ENCODE results near the gene RABAC1. TPM values are rescaled to one million over a fixed set of nuclear protein-coding genes. Genes with fewer than 3 reads are reported as not detected.

The RABAC1 gene
- total RNA-seq, 1 experiment from 2014 or later: 66.3 TPM

DNA sequence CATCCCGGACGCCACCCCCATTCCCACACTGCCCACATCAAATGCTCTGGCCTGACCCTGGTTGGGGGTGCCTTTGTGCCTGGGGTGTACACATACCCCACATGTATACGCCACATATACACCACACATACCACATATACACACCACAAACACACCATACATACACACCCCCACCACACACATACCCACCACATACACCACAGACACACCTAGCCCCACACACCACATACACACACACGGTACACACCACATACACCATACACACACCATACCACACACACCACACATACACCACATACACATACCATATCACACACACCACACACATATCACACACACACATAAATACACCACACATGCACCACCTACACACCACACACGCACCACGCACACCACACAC, 41.0 kb downstream of the RABAC1 start:
- Histone ChIP-seq H3K27me3 (ENCODE audit: insufficient read depth, low read length) (no peaks in the 10 kb centered on the region; the same call in 1 of the 2 replicates), H2AFZ (ENCODE audit: low read depth, low read length, poor library complexity, severe bottlenecking) (no peak overlapping the region), H4K20me1 (ENCODE audit: insufficient read depth) (no peaks in the 10 kb centered on the region), H3K9ac (ENCODE audit: low read length) (no peak overlapping the region), H3K4me3 (replicated peaks in 1 of 2; ENCODE audit: low read depth in 1 of 2, low read length in 2 of 2) (no peak overlapping the region), H3K9me2 (ENCODE audit: insufficient read depth) (no peaks in the 10 kb centered on the region), H3K9me3 (ENCODE audit: control insufficient read depth in 1 of 2, insufficient read depth in 1 of 2, low read depth in 1 of 2, low read length in 2 of 2) (no peaks in the 10 kb centered on the region), H3K27ac (ENCODE audit: low read depth, low read length) (no peak overlapping the region), H3K79me2 (ENCODE audit: insufficient read depth, low read length) (no peaks in the 10 kb centered on the region), H3K4me1 (ENCODE audit: control insufficient read depth in 1 of 2, insufficient read depth in 2 of 2, low read length in 2 of 2) (no peaks in the 10 kb centered on the region), H3K36me3 (ENCODE audit: control insufficient read depth in 1 of 2, insufficient read depth in 2 of 2, low read length in 2 of 2) (no peaks in the 10 kb centered on the region), H3K4me2 (ENCODE audit: low read length) (no peak overlapping the region)
- RAD21 ChIA-PET (ENCODE audit: low non-redundant PET in 1 of 2, low total read pairs in 2 of 2, uncharacterized antibody in 2 of 2, unreplicated experiment in 2 of 2): no interaction called here
- BruUV-seq (replicated peaks): no TSS peak
- TF ChIP-seq, protein P1, sequence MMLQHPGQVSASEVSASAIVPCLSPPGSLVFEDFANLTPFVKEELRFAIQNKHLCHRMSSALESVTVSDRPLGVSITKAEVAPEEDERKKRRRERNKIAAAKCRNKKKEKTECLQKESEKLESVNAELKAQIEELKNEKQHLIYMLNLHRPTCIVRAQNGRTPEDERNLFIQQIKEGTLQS (IDR thresholded peaks at IDR 0.05): no peak
- no peak for TF ChIP-seq YY1 (IDR thresholded peaks at IDR 0.05; ENCODE audit: extremely low read depth, insufficient replicate concordance, low read depth, low read length)
- TF ChIP-seq MAX (IDR thresholded peaks at IDR 0.05): no peak
- TF ChIP-seq POLR2A (IDR thresholded peaks at IDR 0.05; ENCODE audit: borderline replicate concordance, extremely low read depth, insufficient read depth, insufficient read length): no peak
- TF ChIP-seq CTCF (IDR thresholded peaks at IDR 0.05 in 2 of 3, conservative IDR thresholded peaks at IDR 0.05 in 1 of 3; ENCODE audit: borderline replicate concordance in 1 of 3, insufficient read depth in 1 of 3, low read depth in 2 of 3, low read length in 2 of 3): no peak
- no peak for TF ChIP-seq RAD21 (IDR thresholded peaks at IDR 0.05; ENCODE audit: low read depth)
- TF ChIP-seq, protein P2, sequence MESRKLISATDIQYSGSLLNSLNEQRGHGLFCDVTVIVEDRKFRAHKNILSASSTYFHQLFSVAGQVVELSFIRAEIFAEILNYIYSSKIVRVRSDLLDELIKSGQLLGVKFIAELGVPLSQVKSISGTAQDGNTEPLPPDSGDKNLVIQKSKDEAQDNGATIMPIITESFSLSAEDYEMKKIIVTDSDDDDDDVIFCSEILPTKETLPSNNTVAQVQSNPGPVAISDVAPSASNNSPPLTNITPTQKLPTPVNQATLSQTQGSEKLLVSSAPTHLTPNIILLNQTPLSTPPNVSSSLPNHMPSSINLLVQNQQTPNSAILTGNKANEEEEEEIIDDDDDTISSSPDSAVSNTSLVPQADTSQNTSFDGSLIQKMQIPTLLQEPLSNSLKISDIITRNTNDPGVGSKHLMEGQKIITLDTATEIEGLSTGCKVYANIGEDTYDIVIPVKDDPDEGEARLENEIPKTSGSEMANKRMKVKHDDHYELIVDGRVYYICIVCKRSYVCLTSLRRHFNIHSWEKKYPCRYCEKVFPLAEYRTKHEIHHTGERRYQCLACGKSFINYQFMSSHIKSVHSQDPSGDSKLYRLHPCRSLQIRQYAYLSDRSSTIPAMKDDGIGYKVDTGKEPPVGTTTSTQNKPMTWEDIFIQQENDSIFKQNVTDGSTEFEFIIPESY (IDR thresholded peaks at IDR 0.05; ENCODE audit: extremely low read depth, insufficient replicate concordance, low read length): no peak
- TF ChIP-seq ZNF274 (IDR thresholded peaks at IDR 0.05; ENCODE audit: low read depth, low read length): no peak
- TF ChIP-seq ZFX (IDR thresholded peaks at IDR 0.05): no peak
- TF ChIP-seq FOSL1 (IDR thresholded peaks at IDR 0.05; ENCODE audit: low read depth): no peak
- TF ChIP-seq EZH2 (IDR thresholded peaks at IDR 0.05): no peak
- no peak for TF ChIP-seq CBX3 (IDR thresholded peaks at IDR 0.05; ENCODE audit: low read depth)
- TF ChIP-seq ELF1 (IDR thresholded peaks at IDR 0.05; ENCODE audit: borderline replicate concordance, low read depth): no peak
- no peak for TF ChIP-seq EGR1 (IDR thresholded peaks at IDR 0.05; ENCODE audit: low read depth)
- TF ChIP-seq, protein P3, sequence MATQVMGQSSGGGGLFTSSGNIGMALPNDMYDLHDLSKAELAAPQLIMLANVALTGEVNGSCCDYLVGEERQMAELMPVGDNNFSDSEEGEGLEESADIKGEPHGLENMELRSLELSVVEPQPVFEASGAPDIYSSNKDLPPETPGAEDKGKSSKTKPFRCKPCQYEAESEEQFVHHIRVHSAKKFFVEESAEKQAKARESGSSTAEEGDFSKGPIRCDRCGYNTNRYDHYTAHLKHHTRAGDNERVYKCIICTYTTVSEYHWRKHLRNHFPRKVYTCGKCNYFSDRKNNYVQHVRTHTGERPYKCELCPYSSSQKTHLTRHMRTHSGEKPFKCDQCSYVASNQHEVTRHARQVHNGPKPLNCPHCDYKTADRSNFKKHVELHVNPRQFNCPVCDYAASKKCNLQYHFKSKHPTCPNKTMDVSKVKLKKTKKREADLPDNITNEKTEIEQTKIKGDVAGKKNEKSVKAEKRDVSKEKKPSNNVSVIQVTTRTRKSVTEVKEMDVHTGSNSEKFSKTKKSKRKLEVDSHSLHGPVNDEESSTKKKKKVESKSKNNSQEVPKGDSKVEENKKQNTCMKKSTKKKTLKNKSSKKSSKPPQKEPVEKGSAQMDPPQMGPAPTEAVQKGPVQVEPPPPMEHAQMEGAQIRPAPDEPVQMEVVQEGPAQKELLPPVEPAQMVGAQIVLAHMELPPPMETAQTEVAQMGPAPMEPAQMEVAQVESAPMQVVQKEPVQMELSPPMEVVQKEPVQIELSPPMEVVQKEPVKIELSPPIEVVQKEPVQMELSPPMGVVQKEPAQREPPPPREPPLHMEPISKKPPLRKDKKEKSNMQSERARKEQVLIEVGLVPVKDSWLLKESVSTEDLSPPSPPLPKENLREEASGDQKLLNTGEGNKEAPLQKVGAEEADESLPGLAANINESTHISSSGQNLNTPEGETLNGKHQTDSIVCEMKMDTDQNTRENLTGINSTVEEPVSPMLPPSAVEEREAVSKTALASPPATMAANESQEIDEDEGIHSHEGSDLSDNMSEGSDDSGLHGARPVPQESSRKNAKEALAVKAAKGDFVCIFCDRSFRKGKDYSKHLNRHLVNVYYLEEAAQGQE (IDR thresholded peaks at IDR 0.05; ENCODE audit: low read depth): no peak
- TF ChIP-seq POLR2AphosphoS5 (IDR thresholded peaks at IDR 0.05; ENCODE audit: low read depth, low read length): no peak
- intact Hi-C loops (cut with micrococcal nuclease): no loop called here
- DNase-seq (ENCODE audit: low read depth, low spot score) (no peak), ATAC-seq (no peak)
- POLR2A ChIA-PET: no interaction called here
- CTCF ChIA-PET: no interaction called here

All from HCT116 (cell line).